Measurements from ENCODE around the gene SAA1. TPM values are rescaled to one million over a fixed set of nuclear protein-coding genes. Genes with fewer than 3 reads are reported as not detected.

SAA1 gene
- total RNA-seq, result 10.3 and 80.4 TPM in 2 replicates

GRCh38 chr11:18265949-18266348 is at the start of gene SAA1:
Gene SAA1, plus strand, starts transcription at chr11:18266264. Its CDS starts 624 bp downstream, at chr11:18266888.

GRCh38 chr11:18236664-18237356 is 29.3 kb upstream of the SAA1 start, which contains the start of gene SAA4:
Gene SAA4, minus strand, starts transcription at chr11:18236802. Its CDS starts 876 bp downstream, at chr11:18235926.

GRCh38 chr11:18248561-18248960 is 17.5 kb upstream of the SAA1 start, which contains the start of gene SAA2:
Gene SAA2, minus strand, starts transcription at chr11:18248668. Its CDS starts 657 bp downstream, at chr11:18248011.

Other genes starting within 250 kb of the SAA1 start
- gene TPH1, start 220.0 kb upstream of the SAA1 start, total RNA-seq, result under 0.01 and 0.07 TPM in 2 replicates
- gene SAAL1, start 160.2 kb upstream of the SAA1 start, total RNA-seq, result 16.7 and 17.2 TPM in 2 replicates
- under 0.01 and 0.21 TPM in 2 replicates for gene MRGPRX3, start 133.7 kb upstream of the SAA1 start, total RNA-seq
- not detected in 2 replicates for gene MRGPRX4, start 93.4 kb upstream of the SAA1 start, total RNA-seq
- gene SAA4, start 29.5 kb upstream of the SAA1 start, total RNA-seq, result 0.64 TPM in 1 of 2 replicates, not detected in the other
- gene SAA2, start 17.6 kb upstream of the SAA1 start, total RNA-seq, result 1.7 and 37.6 TPM in 2 replicates
- 65.5 and 87.8 TPM in 2 replicates for gene HPS5, start 55.9 kb downstream of the SAA1 start, total RNA-seq
- gene GTF2H1, start 56.3 kb downstream of the SAA1 start, total RNA-seq, result 94.9 and 96.7 TPM in 2 replicates
- 451 and 1,044 TPM in 2 replicates for gene LDHA, start 128.3 kb downstream of the SAA1 start, total RNA-seq
- not detected in 2 replicates for gene LDHC, start 146.1 kb downstream of the SAA1 start, total RNA-seq
- not detected in 2 replicates for gene LDHAL6A, start 189.6 kb downstream of the SAA1 start, total RNA-seq

Data from nasal cavity respiratory epithelium epithelial cell of viscerocranial mucosa (primary cell).